Right lobe of liver (tissue), 4 donors: ENCODE measurements around the gene IRF1.

Experiments used
- POLR2A ChIP-seq: fragments of 450-650 bp; IDR thresholded peaks from one replicate; pipeline ENCODE4 v1.6.1; 2017; ENCODE audit warnings: antibody characterized with exemption, mild to moderate bottlenecking
- TF ChIP-seq, protein P1 (sequence below), 4 donors: fragments of 200-600 bp in 3 of 4; fragments of 450-650 bp in 1 of 4; IDR thresholded peaks; one replicate each; pipeline versions ENCODE4 v1.5.1 to v1.8.0; 2016 to 2022; ENCODE audit warnings: antibody characterized with exemption in 4 of 4, mild to moderate bottlenecking in 2 of 4
- donor health status: DM: no; HTN: no; CAD: no.
- donor health status: DM: no; HTN: no; CAD: no.
- donor health status: DM: no; HTN: yes; CAD: no.

DNA sequence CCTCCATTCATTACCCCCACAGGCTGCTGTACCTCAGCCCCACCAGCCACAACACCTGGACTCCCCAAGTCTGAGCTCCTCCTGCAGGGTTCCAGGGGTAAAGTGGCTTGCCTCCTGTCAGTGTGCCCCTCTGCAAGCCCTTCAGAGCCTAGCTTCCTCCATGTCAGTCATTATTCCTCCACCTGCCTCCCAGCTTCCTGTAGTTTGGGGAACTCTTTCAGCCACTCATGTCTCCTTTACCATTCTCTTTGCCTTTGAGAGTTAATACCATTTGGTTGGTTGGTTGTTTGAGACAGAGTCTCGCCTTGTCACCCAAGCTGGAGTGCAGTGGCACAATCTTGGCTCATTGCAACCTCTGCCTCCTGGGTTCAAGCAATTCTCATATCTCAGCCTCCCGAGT, 36.2 kb downstream of the IRF1 start:
- TF ChIP-seq, protein P1, sequence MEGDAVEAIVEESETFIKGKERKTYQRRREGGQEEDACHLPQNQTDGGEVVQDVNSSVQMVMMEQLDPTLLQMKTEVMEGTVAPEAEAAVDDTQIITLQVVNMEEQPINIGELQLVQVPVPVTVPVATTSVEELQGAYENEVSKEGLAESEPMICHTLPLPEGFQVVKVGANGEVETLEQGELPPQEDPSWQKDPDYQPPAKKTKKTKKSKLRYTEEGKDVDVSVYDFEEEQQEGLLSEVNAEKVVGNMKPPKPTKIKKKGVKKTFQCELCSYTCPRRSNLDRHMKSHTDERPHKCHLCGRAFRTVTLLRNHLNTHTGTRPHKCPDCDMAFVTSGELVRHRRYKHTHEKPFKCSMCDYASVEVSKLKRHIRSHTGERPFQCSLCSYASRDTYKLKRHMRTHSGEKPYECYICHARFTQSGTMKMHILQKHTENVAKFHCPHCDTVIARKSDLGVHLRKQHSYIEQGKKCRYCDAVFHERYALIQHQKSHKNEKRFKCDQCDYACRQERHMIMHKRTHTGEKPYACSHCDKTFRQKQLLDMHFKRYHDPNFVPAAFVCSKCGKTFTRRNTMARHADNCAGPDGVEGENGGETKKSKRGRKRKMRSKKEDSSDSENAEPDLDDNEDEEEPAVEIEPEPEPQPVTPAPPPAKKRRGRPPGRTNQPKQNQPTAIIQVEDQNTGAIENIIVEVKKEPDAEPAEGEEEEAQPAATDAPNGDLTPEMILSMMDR (IDR thresholded peaks at IDR 0.05): no peak
- no peak for TF ChIP-seq POLR2A
